HG03196 (cell line): ENCODE measurements around the gene ADAMTSL4.
"Not testable (repeated sequence)": the region's sequence is repeated elsewhere in the genome, so short reads cannot be mapped to it uniquely, and the experiment has no call there.

ENCODE experiments used
- ATAC-seq: cut with Tn5 transposase; IDR thresholded peaks from one replicate; pipeline ENCODE4 v1.9.1; 2021; ENCODE audit not compliant: unreplicated experiment

The ADAMTSL4 gene

DNA sequence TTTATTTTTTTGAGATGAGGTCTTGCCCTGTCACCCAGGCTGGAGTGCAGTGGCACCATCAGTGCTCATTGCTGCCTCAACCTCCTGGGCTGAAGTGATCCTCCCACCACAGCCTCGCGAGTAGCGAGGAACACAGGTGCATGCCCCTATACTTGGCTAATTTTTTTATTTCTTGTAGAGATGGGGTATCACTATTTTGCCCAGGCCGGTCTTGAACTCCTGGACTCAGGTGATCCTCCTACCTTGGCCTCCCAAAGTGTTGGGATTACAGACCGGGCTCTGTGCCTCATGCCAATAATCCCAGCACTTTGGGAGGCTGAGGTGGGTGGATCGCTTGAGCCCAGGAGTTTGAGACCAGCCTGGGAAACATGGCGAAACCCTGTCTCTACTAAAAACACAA lies 32.2 kb downstream of the ADAMTSL4 start:
- ATAC-seq, result not testable (repeated sequence)

GRCh38 chr1:150581962-150582361 lies 32.8 kb downstream of the ADAMTSL4 start:
- ATAC-seq, result not testable (repeated sequence)

- ATAC-seq, result no peak
These were observed 33.2 kb downstream of the ADAMTSL4 start for GRCh38 chr1:150582371-150582770.

DNA sequence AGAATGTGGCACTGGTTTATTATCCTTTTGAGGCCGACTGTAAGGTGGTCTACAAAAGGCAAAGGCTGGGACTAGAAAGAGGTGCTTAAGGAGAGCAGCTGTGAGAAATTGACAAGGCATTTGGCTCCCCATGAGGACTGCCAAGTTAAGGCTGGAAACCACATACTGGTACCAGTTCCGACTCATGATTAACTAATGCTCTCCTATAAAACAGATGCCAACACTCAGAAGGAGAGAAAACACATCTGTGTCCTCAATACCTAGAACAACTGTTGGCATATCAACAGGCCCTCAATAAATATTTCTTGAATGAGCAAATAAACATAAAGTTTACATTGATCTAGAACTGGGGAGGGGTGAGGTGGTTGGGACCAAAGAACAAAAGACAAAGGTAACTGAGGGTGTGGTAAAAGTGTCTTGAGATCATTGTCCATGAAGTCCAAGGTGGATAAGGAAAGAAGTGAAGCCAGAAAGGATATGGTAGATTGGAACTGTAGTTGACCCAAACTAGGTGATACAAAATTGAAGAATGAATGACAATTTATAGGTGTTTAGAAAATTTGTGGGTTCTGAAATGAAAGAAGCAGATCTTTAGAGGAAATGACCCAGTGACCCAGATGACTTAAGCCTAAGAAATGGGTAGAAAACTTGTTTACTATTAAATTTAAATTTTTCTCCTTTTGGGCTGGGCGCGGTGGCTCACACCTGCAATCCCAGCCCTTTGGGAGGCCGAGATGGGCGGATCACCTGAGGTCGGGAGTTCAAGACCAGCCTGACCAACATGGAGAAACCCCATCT lies 47.1 kb downstream of the ADAMTSL4 start:
- no peak for ATAC-seq

DNA sequence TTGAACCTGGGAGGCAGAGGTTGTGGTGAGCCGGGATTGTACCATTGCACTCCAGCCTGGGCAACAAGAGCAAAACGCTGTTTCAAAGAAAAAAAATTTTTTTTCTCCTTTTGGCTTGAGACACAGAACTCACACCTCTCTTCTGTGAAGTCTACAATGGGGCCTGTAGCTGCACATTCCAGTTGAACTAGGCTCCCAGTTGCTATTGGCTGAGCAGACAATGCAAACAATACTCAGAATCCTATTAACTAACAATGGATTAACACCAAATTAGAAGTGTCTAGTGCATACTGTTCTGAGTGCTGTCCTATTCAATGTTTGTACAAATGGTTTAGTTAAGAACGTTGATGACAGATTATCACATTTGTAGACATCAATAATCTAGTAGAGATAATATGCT lies 47.8 kb downstream of the ADAMTSL4 start:
- no peak for ATAC-seq

- not testable (repeated sequence) for ATAC-seq
These were observed 49.1 kb downstream of the ADAMTSL4 start for GRCh38 chr1:150598346-150598745.

- ATAC-seq, result no peak
These were observed 52.3 kb downstream of the ADAMTSL4 start for GRCh38 chr1:150601540-150601939.

GRCh38 chr1:150602372-150602771 lies 53.2 kb downstream of the ADAMTSL4 start:
- ATAC-seq, result not testable (repeated sequence)

- ATAC-seq, result no peak
These were observed 54.5 kb downstream of the ADAMTSL4 start for GRCh38 chr1:150603711-150604110.

DNA sequence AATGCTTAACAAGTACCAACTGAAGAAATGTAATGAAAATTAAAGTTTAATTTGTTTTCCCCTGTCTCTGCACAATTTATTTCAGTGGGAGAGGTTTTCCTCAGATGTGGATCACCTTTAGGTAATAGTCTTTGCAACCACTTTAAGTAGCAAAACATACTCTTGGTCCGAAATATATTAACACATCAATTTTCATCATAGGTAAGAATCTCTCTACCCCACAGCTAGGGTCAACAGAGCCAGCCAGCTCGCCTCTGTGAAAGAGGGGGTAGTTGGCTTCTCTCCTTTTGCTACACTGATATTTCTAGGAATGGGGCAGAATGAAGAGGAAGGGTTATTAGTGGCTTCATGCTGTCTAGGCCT lies 55.0 kb downstream of the ADAMTSL4 start:
- ATAC-seq, result no peak

DNA sequence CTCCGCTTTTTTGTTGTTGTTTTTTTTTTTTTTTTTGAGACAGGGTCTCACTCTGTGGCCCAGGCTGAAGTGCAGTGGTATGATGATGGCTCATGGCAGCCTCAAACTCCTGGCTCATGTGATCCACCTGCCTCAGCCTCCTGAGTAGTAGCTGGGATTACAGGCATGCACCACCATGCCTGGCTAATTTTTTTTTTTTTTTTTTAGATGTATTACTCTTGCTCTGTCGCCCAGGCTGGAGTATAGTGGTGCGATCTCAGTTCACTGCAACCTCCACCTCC lies 56.2 kb downstream of the ADAMTSL4 start:
- not testable (repeated sequence) for ATAC-seq

DNA sequence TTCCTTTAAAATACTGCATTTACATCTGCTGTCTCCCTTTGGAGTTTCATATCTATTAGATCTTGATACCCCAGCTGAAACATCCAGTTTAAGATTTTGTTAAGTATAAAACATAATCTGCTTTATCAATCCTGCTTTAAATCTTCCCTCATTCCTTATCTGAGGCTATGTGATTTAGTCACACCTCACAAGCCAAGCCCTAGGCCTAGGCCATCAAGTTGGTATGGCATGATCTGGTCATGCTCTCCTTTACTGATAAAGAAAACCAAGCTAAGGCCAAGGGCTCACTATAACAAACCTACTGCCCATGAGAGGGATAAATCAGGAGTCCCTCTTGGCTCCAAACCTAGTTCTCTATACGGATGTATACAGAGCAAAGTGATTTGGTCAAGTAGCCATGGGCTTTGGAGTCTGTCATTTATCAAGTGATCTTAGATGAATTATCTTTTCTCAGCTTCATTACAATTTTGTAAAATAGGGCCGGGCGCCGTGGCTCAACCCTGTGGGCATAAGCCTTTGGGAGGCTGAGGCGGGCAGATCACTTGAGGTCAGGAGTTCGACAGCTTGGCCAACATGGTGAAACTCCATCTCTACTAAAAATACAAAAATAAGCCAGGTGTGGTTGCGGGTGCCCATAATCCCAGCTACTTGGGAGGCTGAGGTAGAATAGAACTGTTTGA lies 57.4 kb downstream of the ADAMTSL4 start:
- ATAC-seq, result no peak

- no peak for ATAC-seq
These were observed 60.5 kb downstream of the ADAMTSL4 start for GRCh38 chr1:150609732-150610131.
